Muscle of leg (tissue), 11 donors: Measurements from ENCODE around the gene RYR1. TPM values are rescaled to one million over a fixed set of nuclear protein-coding genes. Genes with fewer than 3 reads are reported as not detected.
"Not testable (repeated sequence)": the region's sequence is repeated elsewhere in the genome, so short reads cannot be mapped to it uniquely, and the experiment has no call there.

Experiments used
- DNase-seq: peaks from one replicate; pipeline ENCODE4 v3.0.0; 2013
- H3K27ac ChIP-seq: one replicate; pipeline ENCODE4 v1.5.1; 2013; ENCODE audit warnings: mild to moderate bottlenecking, low read length, control low read depth
- H3K27me3 ChIP-seq: one replicate; pipeline ENCODE4 v1.6.1; 2013; ENCODE audit warnings: low read length; ENCODE audit not compliant: control insufficient read depth, insufficient read depth
- H3K36me3 ChIP-seq: one replicate; pipeline ENCODE4 v1.6.1; 2013; ENCODE audit warnings: low read length; ENCODE audit not compliant: control insufficient read depth, insufficient read depth
- H3K4me1 ChIP-seq: one replicate; pipeline ENCODE4 v1.6.1; 2013; ENCODE audit warnings: low read length; ENCODE audit not compliant: control insufficient read depth, insufficient read depth
- H3K4me3 ChIP-seq: one replicate; pipeline ENCODE4 v1.5.1; 2013; ENCODE audit warnings: low read length, control low read depth
- H3K9me3 ChIP-seq: replicated peaks from 2 replicates; pipeline ENCODE4 v1.6.1; 2013; ENCODE audit warnings: low read depth, low read length; ENCODE audit not compliant: control insufficient read depth
- WGBS: methylation state at CpG from one replicate; pipeline ENCODE4 v1.1.5; 2013; ENCODE audit warnings: missing lambda C conversion rate; ENCODE audit not compliant: insufficient coverage; 5-methylcytosine and 5-hydroxymethylcytosine counted together
- polyA plus RNA-seq, 8 donors: library from polyadenylated mRNA; unstranded; fragments of 120-200 nt; gene quantifications; one replicate each; pipeline versions ENCODE4 v1.2.1 to v1.2.3, GENCODE V29; 2013; ENCODE audit warnings: inconsistent platforms in 1 of 8, low replicate concordance in 1 of 8; ENCODE audit not compliant: insufficient read length in 8 of 8, insufficient read depth in 1 of 8
- total RNA-seq: library from RNA; stranded (reverse); fragments of 120-200 nt; gene quantifications from one replicate; pipeline ENCODE4 v1.2.4, GENCODE V29; 2013

The RYR1 gene
- total and polyA plus RNA-seq, 9 donors = 145 to 817 (median 491) TPM

DNA sequence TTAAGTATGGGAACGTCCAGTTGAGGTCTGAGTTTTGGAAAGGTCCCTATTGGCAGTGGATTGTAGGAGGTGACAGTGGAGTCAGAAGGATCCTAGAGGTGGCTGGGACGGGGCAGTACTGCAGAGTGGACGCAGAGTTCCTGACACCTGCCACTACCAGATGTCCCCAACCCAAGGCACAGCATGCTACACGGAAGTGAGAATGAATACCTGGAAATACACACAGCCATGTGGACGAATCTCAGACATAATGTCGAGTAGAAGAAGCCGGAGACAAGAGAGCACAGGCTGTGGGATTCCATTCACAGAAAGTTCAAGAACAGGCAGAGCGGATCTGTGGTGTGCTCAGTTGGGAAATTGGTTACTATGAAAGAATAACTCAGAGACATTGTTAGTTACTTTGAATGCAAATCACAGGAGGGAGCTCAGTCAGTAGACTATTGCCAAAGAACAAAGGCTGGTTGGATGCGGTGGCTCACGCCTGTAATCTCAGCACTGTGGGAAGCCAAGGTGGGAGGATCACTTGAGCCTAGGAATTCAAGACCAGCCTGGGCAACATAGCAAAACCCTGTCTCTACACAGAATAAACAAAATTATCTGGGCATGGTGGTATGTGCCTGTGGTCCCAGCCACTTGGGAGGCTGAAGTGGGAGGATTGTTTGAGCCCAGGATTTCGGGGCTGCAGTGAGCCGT lies 37.4 kb downstream of the RYR1 start:
- no peaks in the 10 kb centered on the region for H3K27me3 ChIP-seq
- H3K4me3 ChIP-seq = no peak overlapping the region
- WGBS = 72% methylated on average over 10 of the region's 12 CpGs
- H3K4me1 ChIP-seq = no peaks in the 10 kb centered on the region
- H3K9me3 ChIP-seq = no peaks in the 10 kb centered on the region
- no peak for DNase-seq
- H3K36me3 ChIP-seq = peaks cover 78% of the 10 kb centered on the region
- H3K27ac ChIP-seq = no peak overlapping the region

- H3K27me3 ChIP-seq, DNase-seq, H3K4me3 ChIP-seq, H3K27ac ChIP-seq, H3K4me1 ChIP-seq, H3K9me3 ChIP-seq: not testable (repeated sequence)
- H3K36me3 ChIP-seq = peaks cover 73% of the 10 kb centered on the region
- WGBS = 93% methylated on average over 3 of the region's 4 CpGs
These were observed 39.2 kb downstream of the RYR1 start for GRCh38 chr19:38472725-38473124.

DNA sequence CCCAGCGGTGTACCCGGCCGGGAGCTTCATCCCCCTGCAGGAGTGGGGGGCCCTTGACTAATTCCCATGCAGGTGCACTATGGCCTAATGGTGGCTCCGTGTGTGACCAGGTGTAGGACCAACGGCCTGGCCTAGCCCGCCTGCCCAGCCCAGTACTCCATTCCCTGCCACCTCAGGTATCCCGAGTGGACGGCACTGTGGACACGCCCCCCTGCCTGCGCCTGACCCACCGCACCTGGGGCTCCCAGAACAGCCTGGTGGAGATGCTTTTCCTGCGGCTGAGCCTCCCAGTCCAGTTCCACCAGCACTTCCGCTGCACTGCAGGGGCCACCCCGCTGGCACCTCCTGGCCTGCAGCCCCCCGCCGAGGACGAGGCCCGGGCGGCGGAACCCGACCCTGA lies 39.7 kb downstream of the RYR1 start:
- Histone ChIP-seq H3K36me3 (peaks cover 73% of the 10 kb centered on the region), H3K27me3 (no peaks in the 10 kb centered on the region), H3K9me3 (no peaks in the 10 kb centered on the region), H3K27ac (no peak overlapping the region), H3K4me1 (no peaks in the 10 kb centered on the region), H3K4me3 (no peak overlapping the region)
- WGBS = 93% methylated on average over 21 of the region's 21 CpGs
- no peak for DNase-seq

- Histone ChIP-seq H3K27me3 (no peaks in the 10 kb centered on the region), H3K4me3 (no peak overlapping the region), H3K36me3 (peaks cover 63% of the 10 kb centered on the region), H3K4me1 (no peaks in the 10 kb centered on the region), H3K27ac (no peak overlapping the region), H3K9me3 (no peaks in the 10 kb centered on the region)
- WGBS = 87% methylated on average over 10 of the region's 13 CpGs
- DNase-seq = no peak
These were observed 41.7 kb downstream of the RYR1 start for GRCh38 chr19:38475176-38475575.

DNA sequence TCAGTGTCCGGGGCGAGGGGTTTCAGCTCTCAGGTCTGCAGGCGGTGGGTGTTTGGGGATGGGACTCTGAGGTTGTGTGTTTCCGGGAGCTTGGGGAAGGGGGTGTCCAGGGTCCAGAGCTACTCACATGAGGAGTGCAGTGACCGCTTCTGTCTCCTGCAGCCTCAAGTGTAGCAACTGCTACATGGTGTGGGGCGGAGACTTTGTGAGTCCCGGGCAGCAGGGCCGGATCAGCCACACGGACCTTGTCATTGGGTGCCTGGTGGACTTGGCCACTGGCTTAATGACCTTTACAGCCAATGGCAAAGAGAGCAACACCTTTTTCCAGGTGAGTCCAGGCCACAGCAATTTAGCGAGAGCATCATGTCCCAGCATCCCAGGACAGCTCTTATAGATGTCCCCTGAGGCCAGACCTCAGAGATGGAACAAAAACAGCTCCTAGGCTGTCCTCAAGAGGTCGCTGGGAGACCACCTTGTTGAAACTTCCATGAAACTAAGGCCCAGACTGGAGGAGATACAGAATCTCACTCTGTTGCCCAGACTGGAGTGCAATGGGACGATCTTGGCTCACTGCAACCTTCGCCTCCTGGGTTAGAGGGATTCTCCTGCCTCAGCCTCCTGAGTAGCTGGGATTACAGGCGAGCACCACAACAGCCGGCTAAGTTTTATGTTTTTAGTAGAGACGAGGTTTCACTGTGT lies 44.9 kb downstream of the RYR1 start:
- no peak overlapping the region for H3K4me3 ChIP-seq
- no peak for DNase-seq
- no peaks in the 10 kb centered on the region for H3K4me1 ChIP-seq
- no peaks in the 10 kb centered on the region for H3K27me3 ChIP-seq
- no peaks in the 10 kb centered on the region for H3K9me3 ChIP-seq
- H3K36me3 ChIP-seq = peaks cover 59% of the 10 kb centered on the region
- no peak overlapping the region for H3K27ac ChIP-seq
- WGBS = 78% methylated on average over 14 of the region's 16 CpGs

- H3K9me3 ChIP-seq = no peaks in the 10 kb centered on the region
- H3K4me1 ChIP-seq = no peaks in the 10 kb centered on the region
- H3K27ac ChIP-seq = no peak overlapping the region
- no peak for DNase-seq
- no peak overlapping the region for H3K4me3 ChIP-seq
- WGBS = 95% methylated on average over 3 of the region's 8 CpGs
- peaks cover 69% of the 10 kb centered on the region for H3K36me3 ChIP-seq
- no peaks in the 10 kb centered on the region for H3K27me3 ChIP-seq
These were observed 49.0 kb downstream of the RYR1 start for GRCh38 chr19:38482496-38482895.

DNA sequence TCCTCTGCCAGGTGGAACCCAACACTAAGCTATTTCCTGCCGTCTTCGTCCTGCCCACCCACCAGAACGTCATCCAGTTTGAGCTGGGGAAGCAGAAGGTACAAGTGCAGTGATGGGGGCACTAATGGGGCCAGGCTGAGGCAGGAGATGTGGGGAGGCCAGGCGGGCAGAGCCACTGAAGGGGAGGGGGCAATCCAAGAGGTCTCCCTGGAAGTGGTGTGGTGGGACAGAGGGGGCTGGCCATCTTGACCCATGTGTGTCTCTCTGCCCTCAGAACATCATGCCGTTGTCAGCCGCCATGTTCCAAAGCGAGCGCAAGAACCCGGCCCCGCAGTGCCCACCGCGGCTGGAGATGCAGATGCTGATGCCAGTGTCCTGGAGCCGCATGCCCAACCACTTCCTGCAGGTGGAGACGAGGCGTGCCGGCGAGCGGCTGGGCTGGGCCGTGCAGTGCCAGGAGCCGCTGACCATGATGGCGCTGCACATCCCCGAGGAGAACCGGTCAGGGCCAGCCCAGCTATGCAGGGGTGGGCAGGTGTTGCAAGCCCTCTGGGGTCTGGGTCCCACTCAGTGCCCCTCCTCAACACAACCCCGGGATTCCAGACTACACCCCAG lies 49.6 kb downstream of the RYR1 start:
- H3K27me3 ChIP-seq = no peaks in the 10 kb centered on the region
- 94% methylated on average over 19 of the region's 24 CpGs for WGBS
- H3K36me3 ChIP-seq = peaks cover 69% of the 10 kb centered on the region

GRCh38 chr19:38484747-38485146 lies 51.3 kb downstream of the RYR1 start:
- H3K27me3 ChIP-seq = no peaks in the 10 kb centered on the region

More for the DNA sequence above, 49.6 kb downstream of the RYR1 start:
- no peak for DNase-seq
- Histone ChIP-seq H3K27ac (no peak overlapping the region), H3K4me3 (no peak overlapping the region), H3K9me3 (no peaks in the 10 kb centered on the region), H3K4me1 (no peaks in the 10 kb centered on the region)

GRCh38 chr19:38485541-38486285 lies 52.2 kb downstream of the RYR1 start:
- Histone ChIP-seq H3K27ac (no peak overlapping the region), H3K4me1 (no peaks in the 10 kb centered on the region), H3K27me3 (no peaks in the 10 kb centered on the region), H3K36me3 (peaks cover 81% of the 10 kb centered on the region), H3K4me3 (no peak overlapping the region), H3K9me3 (peaks cover under 1% of the 10 kb centered on the region)
- 94% methylated on average over 49 of the region's 49 CpGs for WGBS
- no peak for DNase-seq

More at GRCh38 chr19:38484747-38485146, 51.3 kb downstream of the RYR1 start:
- H3K27ac ChIP-seq = no peak overlapping the region
- H3K4me1 ChIP-seq = no peaks in the 10 kb centered on the region
- H3K9me3 ChIP-seq = no peaks in the 10 kb centered on the region
- no CpG with 5 or more reads among the region's 2 CpGs for WGBS
- H3K4me3 ChIP-seq = no peak overlapping the region
- peaks cover 76% of the 10 kb centered on the region for H3K36me3 ChIP-seq
- DNase-seq = no peak
